Right kidney (tissue), 1 donor: ENCODE measurements around the gene SLC2A5.
"Not testable (repeated sequence)": the region's sequence is repeated elsewhere in the genome, so short reads cannot be mapped to it uniquely, and the experiment has no call there.

Source experiments
- DNase-seq: peaks from one replicate; pipeline ENCODE4 v3.0.0-alpha.2; 2016

Gene SLC2A5

DNA sequence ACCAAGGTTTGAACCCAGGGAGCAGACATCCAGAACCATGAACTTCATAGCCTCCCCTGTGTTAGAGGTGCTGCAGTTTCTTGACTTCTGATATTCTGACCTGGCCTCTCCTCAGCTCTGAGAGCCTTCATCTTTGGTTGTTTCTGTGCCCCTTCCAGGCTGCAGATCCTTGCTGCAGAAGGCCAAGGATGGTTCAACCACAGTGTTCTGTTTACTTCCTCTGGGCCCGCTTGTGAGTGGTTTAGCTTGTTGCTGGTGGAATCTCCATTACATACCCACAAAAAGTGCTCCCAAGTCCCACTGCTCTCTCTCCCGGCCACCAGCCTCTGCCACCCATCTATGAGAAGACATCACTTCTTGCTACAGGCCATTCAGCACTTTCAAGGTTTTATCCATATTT lies 34.2 kb downstream of the SLC2A5 start:
- DNase-seq: no peak

DNA sequence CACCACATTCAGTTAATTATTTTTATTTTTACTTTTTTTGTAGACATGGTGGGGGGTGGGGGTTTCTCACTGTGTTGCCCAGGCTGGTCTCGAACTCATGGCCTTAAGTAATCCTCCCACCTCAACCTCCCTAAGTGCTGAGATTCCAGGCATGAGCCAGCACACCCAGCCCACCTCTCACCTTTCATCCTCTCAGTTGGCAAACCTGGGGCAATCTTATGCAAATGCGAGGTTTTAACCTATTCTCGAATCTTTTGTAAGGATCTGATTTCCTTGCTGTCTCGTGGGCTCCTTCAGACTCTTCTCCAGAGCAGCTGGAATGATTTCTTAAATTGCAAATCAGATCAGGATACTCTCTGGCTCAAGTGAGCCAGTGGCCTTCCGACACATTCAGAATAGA lies 36.1 kb downstream of the SLC2A5 start:
- DNase-seq: no peak

DNA sequence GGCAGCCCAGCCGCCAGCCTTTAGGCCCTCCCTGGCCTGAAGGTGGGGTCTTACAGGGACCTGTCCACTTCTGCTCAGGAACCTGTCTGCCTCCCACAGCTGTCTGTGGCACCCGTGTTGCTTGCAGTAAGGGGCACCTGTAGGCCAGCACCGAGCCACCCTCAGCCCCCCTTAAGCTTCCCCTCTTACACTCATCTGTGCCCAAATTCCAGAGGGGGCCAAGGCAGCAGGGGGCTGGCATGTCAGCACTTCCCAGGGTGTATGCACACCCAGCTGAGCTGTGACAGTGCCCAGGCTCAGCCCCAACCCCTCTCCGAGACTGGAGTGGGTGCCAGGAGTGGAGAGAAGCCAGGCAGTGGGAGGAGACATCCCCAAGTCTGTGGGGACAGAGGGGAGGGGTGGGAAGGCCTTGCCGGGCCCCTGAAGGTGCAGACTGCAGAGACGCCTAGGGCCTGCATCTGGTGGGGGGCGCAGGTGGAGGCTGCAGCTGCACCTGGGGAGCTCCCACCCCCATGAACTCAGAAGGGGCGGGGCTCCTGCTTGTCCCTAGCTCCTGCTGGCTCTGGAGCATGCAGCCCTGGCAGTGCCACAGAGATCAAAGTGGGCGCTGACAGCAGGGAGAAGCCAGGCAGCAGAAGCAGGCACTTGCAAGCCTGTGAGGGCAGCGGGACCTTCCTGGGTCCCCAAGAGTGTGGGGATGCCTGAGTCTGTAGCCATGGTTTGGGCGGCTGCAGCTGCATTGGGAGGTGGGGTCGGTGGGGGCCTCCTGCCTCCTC lies 37.8 kb downstream of the SLC2A5 start:
- DNase-seq: no peak

DNA sequence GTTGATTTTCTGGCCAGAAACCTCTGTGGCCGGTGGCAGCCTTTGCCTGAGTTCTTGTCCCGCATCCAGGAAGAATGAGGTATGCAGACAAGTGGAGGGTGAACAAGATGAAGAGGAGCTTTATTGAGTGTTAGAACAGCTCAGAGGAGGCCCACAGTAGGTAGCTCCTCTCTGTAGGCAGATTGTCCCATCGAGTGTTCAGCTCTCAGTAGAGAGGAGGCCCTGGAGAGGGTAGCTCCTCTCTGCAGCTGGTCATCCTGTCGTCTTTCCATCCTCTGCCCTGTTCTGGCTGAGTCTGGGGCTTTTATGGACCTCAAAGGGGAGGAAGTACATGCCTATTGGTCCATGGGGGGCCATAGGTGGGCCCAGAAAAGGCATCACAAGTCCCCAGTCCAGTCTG lies 38.4 kb downstream of the SLC2A5 start:
- not testable (repeated sequence) for DNase-seq

DNA sequence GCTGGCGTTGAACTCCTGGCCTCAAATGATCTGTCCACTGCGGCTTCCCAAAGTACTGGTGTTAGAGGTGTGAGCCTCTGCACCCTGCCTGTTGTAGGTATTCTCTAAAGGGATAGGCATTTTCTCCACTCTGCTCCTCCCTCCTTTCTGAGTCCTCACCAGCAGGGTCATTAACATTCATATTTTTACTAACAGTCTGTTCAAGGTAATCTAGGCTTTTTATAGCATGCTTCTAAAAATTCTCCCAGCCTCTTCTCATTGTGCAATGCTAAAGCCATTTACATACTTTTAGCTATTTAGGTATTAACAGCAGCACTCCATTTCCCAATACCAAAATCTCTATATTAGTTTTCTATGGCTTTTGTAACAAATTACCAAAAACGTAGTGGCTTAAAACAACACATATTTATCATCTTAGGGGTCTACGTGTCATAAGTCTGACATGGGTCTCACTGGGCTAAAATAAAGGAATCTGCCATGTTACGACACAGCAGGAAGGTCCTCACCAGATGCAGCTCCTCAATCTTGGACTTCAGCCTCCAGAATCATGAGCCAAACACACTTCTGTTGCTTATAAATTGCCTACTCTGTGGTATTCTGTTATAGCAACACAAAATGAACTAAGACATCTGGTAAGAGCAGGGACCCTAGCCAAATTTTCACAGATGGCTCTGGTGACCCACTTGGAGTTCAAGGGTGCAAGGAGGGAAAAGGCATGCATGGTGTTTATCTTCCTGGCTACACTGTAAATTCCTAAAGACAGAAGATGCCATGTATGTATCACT lies 40.3 kb downstream of the SLC2A5 start:
- no peak for DNase-seq

DNA sequence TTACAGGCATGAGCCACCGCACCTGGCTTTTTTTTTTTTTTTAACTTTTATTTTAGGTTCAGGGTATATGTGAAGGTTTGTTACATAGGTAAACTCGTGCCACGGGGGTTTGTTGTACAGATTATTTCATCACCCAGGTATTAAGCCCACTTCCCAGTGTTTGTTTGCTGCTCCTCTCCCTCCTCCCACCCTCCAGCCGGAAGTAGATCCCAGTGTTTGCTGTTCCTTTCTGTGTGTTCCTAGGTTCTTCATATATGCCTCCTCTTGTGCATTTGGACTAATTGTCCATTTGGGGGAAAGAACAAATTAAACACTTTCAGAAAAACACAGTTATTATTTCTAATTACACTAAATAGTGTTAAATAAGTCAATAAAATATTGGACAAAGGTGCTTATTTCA lies 42.1 kb downstream of the SLC2A5 start:
- DNase-seq: no peak

DNA sequence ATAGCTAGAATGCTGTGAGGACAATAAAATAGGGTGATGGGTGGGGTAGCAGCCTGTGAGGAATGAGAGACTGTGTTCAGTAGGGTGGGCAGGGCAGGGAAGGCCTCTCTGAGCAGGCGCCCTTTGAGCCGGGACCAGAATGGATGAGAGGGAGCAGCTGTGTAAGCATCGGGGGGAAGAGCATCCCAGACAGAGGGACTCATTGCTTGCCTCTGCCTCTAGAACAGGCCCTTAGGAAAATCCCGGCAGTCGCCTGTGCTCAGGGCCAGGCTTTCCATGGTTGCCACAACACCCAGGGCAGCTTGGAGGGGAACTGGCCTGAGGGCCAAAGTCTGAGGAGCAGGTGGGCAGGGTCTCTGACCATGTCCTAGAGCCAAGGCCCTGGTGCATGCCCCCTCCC lies 44.0 kb downstream of the SLC2A5 start:
- DNase-seq: no peak

DNA sequence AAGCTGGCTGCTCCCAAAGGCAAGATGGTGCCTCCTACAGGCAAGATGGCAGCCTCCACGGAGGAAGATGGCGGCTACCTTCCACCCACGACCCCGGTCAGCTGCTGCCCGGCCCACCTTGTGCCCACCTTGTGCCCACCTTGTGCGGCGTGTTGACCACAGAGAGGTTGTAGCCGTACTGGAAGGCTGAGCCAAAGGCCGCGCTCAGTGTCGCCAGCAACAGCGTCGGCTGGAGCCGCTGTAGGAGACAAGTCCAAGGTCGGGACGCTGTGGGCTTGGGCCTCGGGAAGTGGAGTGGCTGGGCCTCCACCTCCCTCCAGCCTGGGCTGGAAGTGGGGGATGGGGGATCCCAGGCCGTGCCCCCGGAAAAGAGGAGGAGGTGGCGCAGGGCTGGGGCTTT lies 44.6 kb downstream of the SLC2A5 start:
- no peak for DNase-seq

DNA sequence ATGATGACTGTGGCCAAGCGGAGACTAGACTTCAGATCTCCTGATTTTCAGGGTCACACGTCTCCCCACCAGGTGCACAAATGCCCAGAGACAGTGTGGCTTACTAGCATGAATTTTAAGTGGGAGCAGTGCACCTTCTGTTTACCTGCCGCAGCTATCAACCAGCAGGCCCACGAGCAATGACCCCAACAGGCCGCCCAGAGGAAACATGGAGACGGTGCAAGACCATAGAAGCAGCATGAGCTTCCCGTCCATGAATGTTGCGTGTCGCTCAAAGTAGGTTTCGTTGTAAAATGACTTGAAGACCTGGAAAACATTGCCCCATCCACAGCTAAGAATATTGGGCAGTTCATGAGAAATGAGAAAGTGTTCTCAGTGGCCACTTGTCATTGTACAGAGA lies 46.7 kb downstream of the SLC2A5 start:
- DNase-seq: no peak

DNA sequence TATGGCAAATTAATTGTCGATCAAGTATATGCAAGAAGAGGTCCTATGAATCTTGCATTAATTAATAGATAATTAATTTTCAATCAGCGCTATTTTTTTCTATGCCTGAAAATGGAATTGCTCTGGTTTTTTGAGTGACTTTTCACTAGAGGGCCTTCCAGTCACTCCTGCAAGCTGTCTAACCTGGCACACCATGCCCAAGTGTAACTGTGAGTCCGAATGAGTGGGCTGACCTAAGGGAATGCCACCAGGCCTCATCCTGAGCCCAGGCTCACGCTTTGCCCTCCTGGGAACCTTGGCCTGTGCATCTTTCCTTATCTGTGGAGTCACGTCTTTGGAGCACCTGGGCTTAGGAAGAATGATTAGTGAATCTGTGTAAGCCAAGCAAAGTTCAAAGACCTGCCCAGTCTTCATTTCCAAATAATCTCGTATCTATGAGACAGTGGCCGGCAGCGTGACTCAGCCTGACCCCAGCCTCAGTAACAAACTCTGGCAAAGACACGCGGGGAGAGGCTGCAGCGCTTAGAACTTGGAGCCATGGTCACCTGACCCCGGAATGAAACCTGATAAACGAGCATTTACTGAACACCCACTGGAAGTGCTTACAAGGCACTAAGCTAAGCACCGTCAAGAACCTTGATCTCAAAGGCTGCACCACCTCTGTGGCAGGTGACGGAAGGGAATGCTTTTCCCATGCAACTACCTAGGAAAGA lies 47.3 kb downstream of the SLC2A5 start:
- DNase-seq: not testable (repeated sequence)

DNA sequence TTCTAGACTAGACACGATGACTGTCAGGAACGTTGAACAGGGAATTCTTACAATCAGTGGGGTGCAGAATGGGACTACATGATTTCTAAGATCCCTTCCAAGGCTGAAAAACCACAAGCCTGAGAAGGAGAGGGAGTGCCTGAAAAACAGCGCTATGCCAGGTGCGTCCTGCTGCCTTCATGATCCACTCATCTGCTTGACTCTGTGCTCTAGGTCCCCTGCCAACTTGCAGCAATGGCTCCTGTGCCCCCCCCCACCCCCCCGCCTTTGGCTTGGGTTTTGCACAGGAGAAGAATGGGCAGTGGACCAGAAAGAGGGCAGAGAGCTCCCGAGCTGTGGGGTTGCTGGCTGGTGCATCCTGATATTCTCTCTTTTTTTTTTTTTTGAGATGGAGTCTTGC lies 49.1 kb downstream of the SLC2A5 start:
- no peak for DNase-seq

DNA sequence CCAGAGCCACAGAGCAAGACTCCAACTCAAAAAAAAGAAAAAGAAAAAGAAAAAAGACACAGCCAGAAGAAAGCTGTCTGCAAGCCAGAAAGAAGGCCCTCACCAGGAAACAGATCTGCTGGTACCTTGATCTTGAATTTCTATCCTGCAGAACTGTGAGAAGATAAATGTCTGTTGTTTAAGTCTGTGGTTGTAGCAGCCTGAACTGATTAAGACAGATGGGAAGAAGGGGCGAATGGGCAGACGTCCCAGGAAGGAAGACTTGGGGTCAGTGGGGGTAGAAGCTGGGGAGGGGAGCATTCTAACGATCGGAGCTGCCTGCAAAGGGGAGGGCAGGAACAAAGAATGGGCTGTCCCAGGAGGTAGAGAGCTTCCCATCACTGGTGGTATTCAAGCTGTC lies 49.5 kb downstream of the SLC2A5 start:
- DNase-seq: no peak

DNA sequence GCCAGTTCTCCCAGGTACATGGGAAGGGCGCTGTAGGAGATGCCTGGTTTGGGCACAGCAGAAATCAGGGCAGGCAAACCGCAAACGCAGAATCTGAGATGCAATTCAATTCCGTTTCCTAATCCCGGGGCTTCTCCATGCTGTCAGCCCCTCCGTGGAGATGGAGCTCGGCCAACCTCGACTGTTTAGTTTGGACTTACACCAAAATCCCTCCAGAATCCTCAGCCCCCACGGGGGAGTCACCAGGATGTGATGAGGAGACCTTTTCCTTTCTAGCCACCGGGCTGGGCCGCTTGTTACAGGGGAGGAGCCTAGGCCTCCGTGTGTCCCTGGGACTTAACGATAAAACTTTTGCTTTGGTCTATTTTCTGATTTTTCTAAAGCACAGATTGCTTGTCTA lies 51.1 kb downstream of the SLC2A5 start:
- no peak for DNase-seq

DNA sequence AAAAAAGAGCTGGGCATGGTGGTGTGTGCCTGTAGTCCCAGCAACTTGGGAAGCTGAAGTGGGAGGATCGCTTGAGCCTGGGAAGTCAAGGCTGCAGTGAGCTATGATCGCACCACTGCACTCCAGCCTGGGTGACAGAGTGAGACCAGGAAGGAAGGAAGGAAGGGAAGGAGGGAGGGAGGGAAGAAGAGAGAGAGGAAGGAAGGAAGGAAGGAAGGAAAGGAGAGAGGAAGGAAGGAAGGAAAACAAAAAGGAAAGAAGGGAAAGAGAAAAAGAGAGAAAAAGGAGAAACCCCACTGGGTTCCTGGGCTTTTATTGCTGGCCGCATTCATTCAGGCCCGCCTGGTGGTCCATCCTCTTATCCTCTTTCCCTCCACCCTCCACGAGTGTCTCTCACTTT lies 53.0 kb downstream of the SLC2A5 start:
- no peak for DNase-seq

DNA sequence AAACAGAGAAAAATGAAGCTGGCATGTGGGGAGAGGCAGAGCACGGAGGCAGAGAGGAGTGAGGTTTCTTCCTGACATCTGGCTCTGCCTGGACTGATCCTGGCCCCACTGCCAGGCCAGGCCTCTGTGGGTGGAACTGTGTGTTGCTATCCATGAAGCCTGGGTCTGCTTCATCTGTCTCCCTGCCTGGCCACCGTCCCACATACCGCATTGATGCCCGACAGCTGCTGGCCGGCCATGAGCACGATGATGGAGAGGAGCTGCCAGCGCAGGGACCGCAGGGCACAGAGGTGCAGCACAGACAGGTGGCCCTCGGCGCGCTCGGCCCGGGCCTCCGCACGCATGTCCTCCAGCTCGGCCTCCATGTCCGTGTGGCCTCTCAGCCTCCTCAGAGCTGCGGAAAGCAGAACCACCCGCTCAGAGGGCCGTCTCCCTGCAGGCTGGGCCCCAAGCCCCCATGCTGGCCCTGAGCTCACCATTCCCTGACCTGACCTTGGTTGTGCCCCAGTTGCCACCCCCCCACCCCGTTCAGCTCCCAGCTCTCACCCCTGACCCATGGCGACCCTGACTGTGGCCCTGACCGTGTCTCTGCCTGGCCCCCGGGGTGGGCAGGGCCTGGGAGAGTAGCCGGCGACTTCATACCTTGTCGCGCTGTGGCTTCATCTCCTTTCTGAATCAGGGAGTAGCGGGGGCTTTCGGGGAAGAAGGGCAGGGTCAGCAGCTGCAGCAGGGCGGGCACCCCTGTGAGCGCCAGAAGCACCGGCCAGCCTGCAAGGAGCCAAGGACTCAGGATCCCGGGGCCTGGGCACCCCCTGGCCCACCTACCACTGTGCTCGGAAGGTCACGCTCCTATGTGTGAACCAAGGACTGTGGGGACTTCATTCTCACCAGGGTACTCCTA lies 54.7 kb downstream of the SLC2A5 start:
- no peak for DNase-seq

DNA sequence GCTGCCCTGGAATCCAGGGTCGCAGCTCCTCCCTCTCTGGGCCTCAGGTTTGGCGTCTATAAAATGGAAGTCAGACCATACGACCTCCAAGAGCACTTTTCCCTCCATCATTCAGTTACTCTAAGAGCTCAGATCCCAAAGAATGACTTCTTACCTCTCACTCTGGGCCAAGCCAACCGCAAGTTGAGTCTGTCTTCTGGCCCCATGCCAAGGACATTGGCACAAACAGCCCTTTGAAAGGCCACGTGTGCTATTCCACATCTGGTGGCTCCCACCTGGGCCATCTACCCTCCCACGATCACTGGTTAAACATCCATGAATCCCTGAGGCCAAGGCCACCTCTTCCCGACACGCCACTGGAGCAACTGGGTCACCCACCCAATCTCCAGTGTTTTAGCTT lies 55.6 kb downstream of the SLC2A5 start:
- DNase-seq: no peak

DNA sequence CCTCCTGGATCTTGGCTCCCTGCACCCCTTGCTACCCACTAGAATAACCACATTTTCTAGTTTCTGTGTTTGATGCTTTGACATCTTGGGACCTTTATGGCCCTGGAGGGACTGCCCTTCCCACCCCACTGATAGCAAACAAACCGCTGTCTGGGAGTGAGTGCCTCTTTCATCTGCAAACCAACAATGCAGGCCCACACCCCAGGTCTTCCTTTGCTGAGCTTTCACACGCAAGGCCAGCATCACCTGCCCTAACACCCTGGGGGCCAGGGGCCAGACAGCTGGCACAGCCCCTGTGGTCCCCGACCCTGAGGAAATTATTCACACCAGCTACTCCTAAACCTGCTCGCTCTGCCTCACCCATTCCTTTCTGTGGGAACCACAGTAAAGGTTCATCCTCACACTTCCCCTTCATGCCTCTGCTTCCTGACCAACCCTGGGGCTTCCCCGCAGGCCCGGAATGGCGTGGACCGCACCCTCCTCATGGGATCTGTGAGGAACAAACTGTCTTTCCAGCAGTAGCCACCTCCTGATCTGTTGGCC lies 58.6 kb downstream of the SLC2A5 start:
- no peak for DNase-seq

DNA sequence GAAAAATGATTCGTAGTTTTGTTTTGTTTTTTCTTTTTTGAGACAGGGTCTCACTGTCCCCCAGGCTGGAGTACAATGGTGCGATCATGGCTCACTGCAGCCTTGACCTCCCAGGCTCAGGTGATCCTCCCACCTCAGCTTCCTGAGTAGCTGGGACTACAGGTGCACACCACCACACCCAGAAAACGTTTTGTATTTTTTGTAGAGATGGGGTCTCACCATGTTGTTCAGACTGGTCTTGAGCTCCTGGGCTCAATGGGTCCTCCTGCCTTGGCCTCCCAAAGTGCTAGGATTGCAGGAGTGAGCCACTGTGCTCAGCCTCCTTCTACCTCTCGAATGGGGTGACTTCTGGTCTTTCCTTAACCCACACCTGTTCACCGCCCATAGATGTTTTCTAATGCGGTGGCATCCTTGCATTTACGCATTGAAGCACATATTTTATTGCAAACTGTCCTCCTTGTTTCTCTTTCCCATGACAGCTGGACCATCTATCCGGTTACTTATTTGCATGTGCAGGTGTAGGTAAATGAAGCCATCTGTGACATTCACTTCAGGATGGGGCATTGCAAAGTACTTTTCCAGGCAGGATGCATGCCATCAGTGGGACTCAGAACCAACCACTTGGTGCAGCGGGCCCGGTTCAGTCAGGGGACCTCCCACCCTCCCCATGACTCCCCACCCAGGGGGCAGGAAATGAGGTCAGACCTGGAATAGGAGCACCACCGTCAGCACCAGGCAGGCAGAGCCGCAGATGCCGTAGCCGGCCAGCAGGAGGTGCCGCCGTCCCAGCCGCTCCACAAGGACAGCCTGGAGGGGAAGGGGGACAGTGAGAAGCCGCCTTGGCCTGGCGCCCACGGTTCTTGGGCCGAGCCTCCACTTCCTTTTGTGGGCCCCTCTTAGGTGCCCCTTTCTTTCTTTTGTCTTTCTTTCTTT lies 59.7 kb downstream of the SLC2A5 start:
- DNase-seq: no peak

DNA sequence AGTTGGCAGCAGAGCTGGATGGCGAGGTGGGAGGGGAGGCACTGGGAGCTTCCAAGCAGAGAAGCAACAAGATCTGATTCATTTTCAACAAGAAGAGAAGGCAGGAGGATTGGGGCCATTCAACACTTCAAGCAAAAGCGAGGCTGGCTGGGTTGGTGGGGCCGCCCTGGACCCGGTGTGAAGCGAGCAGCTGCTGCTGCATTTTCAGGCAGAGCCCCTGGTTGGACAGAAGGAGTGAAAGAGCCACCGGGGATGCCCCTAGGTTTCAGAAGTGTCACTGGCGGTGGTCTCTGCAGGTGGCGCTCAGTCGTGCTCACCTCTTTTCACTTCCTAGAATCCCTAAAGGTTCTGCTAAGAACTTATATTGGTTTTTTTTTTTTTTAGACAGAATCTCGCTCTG lies 61.2 kb downstream of the SLC2A5 start:
- DNase-seq: no peak

DNA sequence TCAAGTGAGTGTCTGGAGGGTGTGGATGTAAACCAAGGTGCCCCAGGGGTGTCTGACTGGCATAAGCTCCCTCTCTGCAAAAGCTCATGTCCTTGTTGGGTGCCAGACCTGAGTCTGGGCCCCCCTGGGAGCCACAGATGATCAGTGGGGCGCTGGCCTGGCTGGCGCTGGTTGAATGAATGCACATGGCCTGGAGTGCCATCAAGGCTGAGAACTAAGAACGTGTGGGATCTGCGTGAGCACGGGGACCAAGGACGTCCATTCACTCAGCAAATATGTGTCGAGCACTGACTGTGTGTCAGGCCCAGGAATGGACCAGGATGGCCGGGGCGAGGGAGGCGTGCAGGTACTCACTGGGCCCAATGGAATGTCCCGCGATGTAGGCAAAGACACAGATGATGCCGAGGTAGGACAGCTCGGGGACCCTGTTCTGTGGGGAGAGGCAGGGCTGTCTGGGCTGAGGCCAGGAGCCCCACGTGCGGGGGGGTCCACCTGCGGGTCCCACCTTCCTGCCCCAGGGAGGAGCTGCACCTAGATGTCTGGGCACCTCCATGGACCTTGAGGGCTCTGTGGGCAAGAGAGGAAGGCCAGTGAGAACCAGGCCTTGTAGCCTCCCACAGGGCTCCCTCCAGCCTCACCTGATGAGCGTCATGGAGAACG lies 62.3 kb downstream of the SLC2A5 start:
- DNase-seq: no peak

DNA sequence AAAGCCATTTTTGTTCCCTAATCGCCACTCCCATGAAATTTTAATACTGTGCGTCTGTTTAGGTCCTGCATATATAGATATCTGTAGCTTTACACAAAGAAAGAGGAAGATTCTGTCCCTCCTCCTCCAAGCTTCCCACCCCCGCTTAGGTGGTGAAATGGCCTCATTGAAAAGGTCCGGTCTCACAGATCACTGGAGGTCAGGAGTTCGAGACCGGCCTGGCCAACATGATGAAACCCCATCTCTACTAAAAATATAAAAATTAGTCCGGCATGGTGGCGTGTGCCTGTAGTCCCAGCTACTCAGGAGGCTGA lies 64.1 kb downstream of the SLC2A5 start:
- DNase-seq: no peak
